ENCODE data around the gene ZNF608. TPM values are rescaled to one million over a fixed set of nuclear protein-coding genes. Genes with fewer than 3 reads are reported as not detected.

The ZNF608 gene
- total RNA-seq, 1 donor from 2014 or later, result 50.2 TPM

DNA sequence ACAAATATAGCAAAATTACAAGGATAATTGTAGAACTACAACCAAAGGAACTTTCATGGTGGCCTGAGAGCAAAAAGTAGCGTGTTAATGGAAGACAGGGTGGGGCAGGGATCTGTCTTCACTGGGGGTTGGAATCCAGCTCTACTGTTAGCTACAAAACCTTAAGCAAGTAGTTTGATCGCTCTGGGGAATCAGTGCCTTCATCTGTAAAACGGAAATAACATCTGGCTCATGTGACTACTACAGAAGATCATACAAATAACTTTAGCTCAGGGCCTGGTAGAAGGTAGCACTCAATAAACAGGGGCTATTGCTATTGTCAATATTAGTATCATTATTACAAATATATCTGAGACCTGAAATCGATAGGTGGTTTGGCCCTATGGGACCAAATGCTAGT, 40.4 kb downstream of the ZNF608 start:
- TF ChIP-seq, protein P1, sequence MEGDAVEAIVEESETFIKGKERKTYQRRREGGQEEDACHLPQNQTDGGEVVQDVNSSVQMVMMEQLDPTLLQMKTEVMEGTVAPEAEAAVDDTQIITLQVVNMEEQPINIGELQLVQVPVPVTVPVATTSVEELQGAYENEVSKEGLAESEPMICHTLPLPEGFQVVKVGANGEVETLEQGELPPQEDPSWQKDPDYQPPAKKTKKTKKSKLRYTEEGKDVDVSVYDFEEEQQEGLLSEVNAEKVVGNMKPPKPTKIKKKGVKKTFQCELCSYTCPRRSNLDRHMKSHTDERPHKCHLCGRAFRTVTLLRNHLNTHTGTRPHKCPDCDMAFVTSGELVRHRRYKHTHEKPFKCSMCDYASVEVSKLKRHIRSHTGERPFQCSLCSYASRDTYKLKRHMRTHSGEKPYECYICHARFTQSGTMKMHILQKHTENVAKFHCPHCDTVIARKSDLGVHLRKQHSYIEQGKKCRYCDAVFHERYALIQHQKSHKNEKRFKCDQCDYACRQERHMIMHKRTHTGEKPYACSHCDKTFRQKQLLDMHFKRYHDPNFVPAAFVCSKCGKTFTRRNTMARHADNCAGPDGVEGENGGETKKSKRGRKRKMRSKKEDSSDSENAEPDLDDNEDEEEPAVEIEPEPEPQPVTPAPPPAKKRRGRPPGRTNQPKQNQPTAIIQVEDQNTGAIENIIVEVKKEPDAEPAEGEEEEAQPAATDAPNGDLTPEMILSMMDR (IDR thresholded peaks at IDR 0.05; ENCODE audit: insufficient read depth, low read length, poor library complexity, severe bottlenecking), result no peak
- H3K36me3 ChIP-seq (ENCODE audit: control insufficient read depth, insufficient read depth, low read length), result peaks cover 1% of the 10 kb centered on the region
- H3K27me3 ChIP-seq (ENCODE audit: control insufficient read depth, insufficient read depth, low read length), result no peaks in the 10 kb centered on the region
- H3K4me3 ChIP-seq (ENCODE audit: low read depth, low read length), result no peak overlapping the region
- DNase-seq (ENCODE audit: low read depth), result no peak

DNA sequence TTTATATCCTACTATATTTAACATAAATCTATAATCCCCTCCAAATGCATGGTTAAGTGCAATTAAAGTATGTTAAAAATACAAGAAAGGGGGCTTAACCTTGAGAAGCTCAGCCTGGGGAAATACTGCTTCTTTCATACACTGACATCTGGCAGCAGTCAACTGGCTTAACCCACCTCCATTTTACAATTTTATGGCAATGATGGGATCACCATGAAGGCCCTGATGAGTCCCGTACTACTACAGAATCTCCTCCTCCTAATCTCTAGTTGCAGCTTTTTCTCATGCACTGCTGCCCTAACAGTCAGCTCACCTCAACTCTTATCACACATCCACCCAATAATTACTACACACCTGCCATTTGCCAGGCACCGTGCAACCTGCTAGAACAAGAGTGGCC, 40.9 kb downstream of the ZNF608 start:
- TF ChIP-seq, protein P1 (IDR thresholded peaks at IDR 0.05; ENCODE audit: insufficient read depth, low read length, poor library complexity, severe bottlenecking), result no peak
- Histone ChIP-seq H3K4me3 (ENCODE audit: low read depth, low read length) (no peak overlapping the region), H3K36me3 (ENCODE audit: control insufficient read depth, insufficient read depth, low read length) (peaks cover 1% of the 10 kb centered on the region), H3K27me3 (ENCODE audit: control insufficient read depth, insufficient read depth, low read length) (no peaks in the 10 kb centered on the region)
- no peak for DNase-seq (ENCODE audit: low read depth)

DNA sequence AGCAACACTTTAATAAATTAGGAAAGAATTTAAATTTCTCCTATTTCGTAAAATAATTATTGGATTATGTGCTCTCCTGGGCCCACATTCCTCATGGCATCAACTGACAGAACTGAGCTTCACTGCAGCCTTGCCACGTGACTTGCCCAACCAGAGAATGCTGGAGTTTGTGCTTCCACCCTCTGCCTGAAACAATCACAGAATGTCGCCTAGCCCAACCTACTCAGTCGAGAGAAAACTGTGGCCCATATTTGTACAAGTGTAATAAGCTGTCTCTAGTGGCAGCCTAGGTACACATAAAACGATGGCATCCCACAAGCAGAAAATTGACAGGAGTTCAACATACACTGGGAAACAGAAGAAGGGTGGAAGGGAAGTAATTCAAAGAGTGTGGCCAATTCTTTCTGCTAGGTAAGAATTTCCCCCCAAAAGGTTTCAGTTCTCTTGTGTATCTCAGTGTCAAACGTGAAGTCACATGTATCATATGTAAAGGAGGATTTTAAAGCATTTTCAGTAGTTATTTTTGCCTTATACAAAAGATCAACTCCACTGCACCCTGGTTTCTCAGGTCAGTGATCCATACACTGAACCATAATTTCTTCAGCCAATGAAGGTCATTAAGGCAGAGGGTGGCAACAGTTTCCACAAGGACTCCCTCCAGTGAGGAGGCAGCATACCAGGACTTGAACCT, 41.7 kb downstream of the ZNF608 start:
- H3K27me3 ChIP-seq (ENCODE audit: control insufficient read depth, insufficient read depth, low read length), result no peaks in the 10 kb centered on the region
- H3K4me3 ChIP-seq (ENCODE audit: low read depth, low read length), result no peak overlapping the region
- H3K36me3 ChIP-seq (ENCODE audit: control insufficient read depth, insufficient read depth, low read length), result peaks cover 1% of the 10 kb centered on the region
- DNase-seq (ENCODE audit: low read depth), result no peak
- TF ChIP-seq, protein P1 (IDR thresholded peaks at IDR 0.05; ENCODE audit: insufficient read depth, low read length, poor library complexity, severe bottlenecking), result no peak

DNA sequence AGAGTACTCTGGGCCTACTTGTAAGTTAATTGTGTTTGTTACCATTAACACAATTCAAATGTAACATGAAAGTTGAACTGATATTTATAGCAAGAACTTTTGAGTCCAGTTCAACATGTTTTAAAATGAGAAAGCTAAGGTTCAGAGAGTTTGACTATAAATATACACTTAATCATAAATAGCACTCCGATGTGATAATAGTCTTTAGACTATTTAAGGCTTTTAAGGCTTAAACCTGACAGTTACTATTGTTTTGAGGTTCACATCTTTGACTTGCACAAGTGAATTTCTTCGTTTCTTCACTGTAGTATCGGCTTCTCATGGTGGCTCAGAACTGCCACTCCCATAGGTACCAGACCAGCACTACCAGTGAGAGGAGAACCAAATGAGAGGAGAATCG, 42.4 kb downstream of the ZNF608 start:
- TF ChIP-seq, protein P1 (IDR thresholded peaks at IDR 0.05; ENCODE audit: insufficient read depth, low read length, poor library complexity, severe bottlenecking), result no peak
- Histone ChIP-seq H3K36me3 (ENCODE audit: control insufficient read depth, insufficient read depth, low read length) (no peaks in the 10 kb centered on the region), H3K4me3 (ENCODE audit: low read depth, low read length) (no peak overlapping the region), H3K27me3 (ENCODE audit: control insufficient read depth, insufficient read depth, low read length) (no peaks in the 10 kb centered on the region)
- DNase-seq (ENCODE audit: low read depth), result no peak

DNA sequence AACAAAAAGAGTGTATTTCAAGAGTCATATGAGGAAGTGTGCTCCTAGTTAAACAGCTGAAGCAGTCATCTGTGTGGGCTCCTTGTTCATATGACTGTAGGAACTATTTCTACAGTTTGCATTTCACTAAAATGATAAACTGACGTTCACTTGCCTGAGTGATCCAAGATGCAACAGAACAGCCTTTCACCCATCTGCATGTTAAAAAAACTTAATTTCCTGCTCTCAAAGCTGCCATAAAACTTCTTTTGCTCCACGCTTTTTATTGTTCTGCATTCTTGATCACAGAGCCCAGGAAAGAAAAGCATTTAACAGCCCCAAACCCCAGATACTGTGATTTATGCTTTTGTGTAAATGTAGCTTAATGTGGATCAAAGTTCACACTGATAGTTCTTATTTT, 43.9 kb downstream of the ZNF608 start:
- DNase-seq (ENCODE audit: low read depth), result no peak

More for the DNA sequence above, 43.9 kb downstream of the ZNF608 start:
- TF ChIP-seq, protein P1 (IDR thresholded peaks at IDR 0.05; ENCODE audit: insufficient read depth, low read length, poor library complexity, severe bottlenecking), result no peak
- no peaks in the 10 kb centered on the region for H3K36me3 ChIP-seq (ENCODE audit: control insufficient read depth, insufficient read depth, low read length)
- no peak overlapping the region for H3K4me3 ChIP-seq (ENCODE audit: low read depth, low read length)
- H3K27me3 ChIP-seq (ENCODE audit: control insufficient read depth, insufficient read depth, low read length), result no peaks in the 10 kb centered on the region
